Prostate gland (tissue), 2 donors: ENCODE data around the gene HNRNPL. TPM values are rescaled to one million over a fixed set of nuclear protein-coding genes. Genes with fewer than 3 reads are reported as not detected.

Experiments
- DNase-seq: peaks from one replicate; pipeline ENCODE4 v3.0.0-alpha.2; 2019; ENCODE audit warnings: low spot score
- H3K27ac ChIP-seq, 2 donors: fragments of 200-600 bp; sonication (generic); 2 replicates each; pipeline ENCODE4 v1.5.1; 2017 to 2019
- H3K27me3 ChIP-seq: fragments of 200-600 bp; sonication (generic); replicated peaks from 2 replicates; pipeline ENCODE4 v1.5.1; 2019; ENCODE audit not compliant: insufficient read depth
- H3K36me3 ChIP-seq, 2 donors: fragments of 200-600 bp; sonication (generic); 1 replicate in 1 of 2; 2 replicates in 1 of 2; pipeline versions ENCODE4 v1.5.1 to v1.8.1; 2017 to 2019
- H3K4me1 ChIP-seq: fragments of 200-600 bp; sonication (generic); replicated peaks from 2 replicates; pipeline ENCODE4 v1.5.1; 2019
- H3K4me3 ChIP-seq, 2 donors: fragments of 200-600 bp; sonication (generic); 2 replicates each; pipeline ENCODE4 v1.5.1; 2017 to 2019
- H3K9me3 ChIP-seq: fragments of 200-600 bp; sonication (generic); 2 replicates; pipeline ENCODE4 v1.5.1; 2017
- POLR2A ChIP-seq: fragments of 450-650 bp; IDR thresholded peaks from one replicate; pipeline ENCODE4 v1.6.1; 2016; ENCODE audit warnings: antibody characterized with exemption, mild to moderate bottlenecking
- POLR2AphosphoS5 ChIP-seq: sonication (generic); formaldehyde crosslinking; IDR thresholded peaks from one replicate; pipeline ENCODE4 v1.6.1; 2017; ENCODE audit warnings: antibody characterized with exemption
- WGBS: methylation state at CpG from one replicate; pipeline ENCODE4 v1.1.5; 2018; 5-methylcytosine and 5-hydroxymethylcytosine counted together
- intact Hi-C: fragments of 100-400 bp; cut with DNase I; formaldehyde crosslinking; loops from one replicate; pipeline ENCODE4 v1.14.2; 2022
- total RNA-seq, 2 donors: library from RNA; depleted of rRNA; stranded (reverse); fragments of >200 nt; gene quantifications; one replicate each; pipeline ENCODE4 v1.1.0, GENCODE V29; 2016
- TF ChIP-seq, protein P1 (sequence below), 4 experiments: fragments of 200-600 bp in 2 of 4; fragments of 450-650 bp in 2 of 4; sonication (generic) in 2 of 4; IDR thresholded peaks; 1 replicate in 3 of 4; 2 replicates in 1 of 4; pipeline ENCODE4 v1.5.1; 2016 to 2019; ENCODE audit warnings: antibody characterized with exemption in 4 of 4, mild to moderate bottlenecking in 2 of 4, moderate library complexity in 2 of 4

Gene HNRNPL
- total RNA-seq, 2 donors from 2014 or later = 210 to 231 TPM

DNA sequence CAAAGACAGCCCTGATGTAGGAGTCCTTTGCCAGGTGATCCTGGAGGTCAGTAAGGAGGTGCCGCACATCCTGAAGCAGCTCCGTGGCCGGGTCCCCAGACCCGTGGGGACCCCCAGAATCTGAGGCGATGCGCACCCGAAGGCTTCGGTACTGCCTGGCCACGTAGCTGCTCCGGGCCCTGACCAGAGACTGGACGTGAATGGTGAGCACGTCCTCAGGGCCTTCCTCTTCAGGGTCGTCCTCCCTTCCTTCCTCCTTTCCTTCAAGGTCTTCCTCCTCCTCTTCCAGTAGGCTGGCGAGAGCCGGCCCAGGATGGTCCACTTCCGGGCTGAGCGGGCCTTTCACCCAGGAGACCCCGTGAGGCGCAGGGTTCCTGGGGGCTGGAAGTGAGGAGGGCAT is 20.8 kb upstream of the HNRNPL start:
- no peak overlapping the region for H3K27ac ChIP-seq
- H3K36me3 ChIP-seq = no peaks in the 10 kb centered on the region
- intact Hi-C loops = no loop called here
- H3K4me1 ChIP-seq = peaks cover 2% of the 10 kb centered on the region
- no peak for DNase-seq
- WGBS = 92% methylated on average over 19 of the region's 19 CpGs
- no peaks in the 10 kb centered on the region for H3K9me3 ChIP-seq
- H3K4me3 ChIP-seq = no peak overlapping the region
- TF ChIP-seq POLR2AphosphoS5 = no peak
- TF ChIP-seq, protein P1, sequence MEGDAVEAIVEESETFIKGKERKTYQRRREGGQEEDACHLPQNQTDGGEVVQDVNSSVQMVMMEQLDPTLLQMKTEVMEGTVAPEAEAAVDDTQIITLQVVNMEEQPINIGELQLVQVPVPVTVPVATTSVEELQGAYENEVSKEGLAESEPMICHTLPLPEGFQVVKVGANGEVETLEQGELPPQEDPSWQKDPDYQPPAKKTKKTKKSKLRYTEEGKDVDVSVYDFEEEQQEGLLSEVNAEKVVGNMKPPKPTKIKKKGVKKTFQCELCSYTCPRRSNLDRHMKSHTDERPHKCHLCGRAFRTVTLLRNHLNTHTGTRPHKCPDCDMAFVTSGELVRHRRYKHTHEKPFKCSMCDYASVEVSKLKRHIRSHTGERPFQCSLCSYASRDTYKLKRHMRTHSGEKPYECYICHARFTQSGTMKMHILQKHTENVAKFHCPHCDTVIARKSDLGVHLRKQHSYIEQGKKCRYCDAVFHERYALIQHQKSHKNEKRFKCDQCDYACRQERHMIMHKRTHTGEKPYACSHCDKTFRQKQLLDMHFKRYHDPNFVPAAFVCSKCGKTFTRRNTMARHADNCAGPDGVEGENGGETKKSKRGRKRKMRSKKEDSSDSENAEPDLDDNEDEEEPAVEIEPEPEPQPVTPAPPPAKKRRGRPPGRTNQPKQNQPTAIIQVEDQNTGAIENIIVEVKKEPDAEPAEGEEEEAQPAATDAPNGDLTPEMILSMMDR (IDR thresholded peaks at IDR 0.05) = no peak
- H3K27me3 ChIP-seq = no peaks in the 10 kb centered on the region

DNA sequence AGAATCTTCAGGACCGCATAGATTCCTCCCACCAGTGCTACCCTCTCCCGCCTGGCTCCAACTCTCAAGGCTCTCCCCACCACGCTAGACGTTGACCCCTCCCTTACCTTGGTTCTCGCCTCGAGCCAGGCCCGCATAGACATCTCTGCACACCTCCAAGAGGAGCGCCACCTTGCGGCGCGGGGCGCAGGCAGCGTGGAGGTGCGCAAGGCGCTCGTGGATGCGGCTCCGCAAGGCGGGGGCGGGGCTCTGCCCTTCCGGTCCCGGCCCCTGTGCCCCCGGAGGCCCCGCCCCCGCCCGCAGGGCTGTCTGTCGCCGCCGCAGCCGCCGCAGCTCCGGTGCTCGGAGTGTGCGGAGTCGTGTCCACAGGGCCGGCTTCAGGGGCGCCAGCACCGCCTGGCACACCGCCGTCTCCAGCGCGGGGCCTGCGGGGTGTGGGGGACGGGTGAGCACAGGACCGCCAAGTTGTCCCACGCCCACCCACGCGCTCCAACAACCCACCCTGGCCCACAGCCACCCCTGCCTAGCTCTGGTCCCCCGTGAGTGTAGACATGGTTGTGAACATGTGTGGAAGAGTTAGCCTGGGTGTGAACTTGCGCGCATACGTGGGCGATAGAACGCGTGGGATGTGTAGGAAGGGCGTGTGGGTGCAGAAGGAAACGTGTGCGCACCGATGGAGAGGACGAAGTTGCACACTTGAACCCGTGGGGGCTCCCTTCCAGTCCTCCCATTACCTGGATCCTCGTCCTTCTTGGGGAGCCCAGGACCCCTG is 20.2 kb upstream of the HNRNPL start:
- intact Hi-C loops = no loop called here
- H3K4me3 ChIP-seq = peak overlapping the region; percentile 30 to 41
- TF ChIP-seq POLR2A (no peak), POLR2AphosphoS5 (peak; percentile 63)
- TF ChIP-seq, protein P1 (IDR thresholded peaks at IDR 0.05) = peak; percentile 72 to 89 (median 86)
- no peaks in the 10 kb centered on the region for H3K36me3 ChIP-seq
- peak overlapping the region in 1 of 2 donors; percentile 30 for H3K27ac ChIP-seq
- H3K4me1 ChIP-seq = peaks cover 2% of the 10 kb centered on the region
- H3K9me3 ChIP-seq = no peaks in the 10 kb centered on the region
- H3K27me3 ChIP-seq = no peaks in the 10 kb centered on the region
- DNase-seq = peak; percentile 71
- 27% methylated on average over 45 of the region's 62 CpGs for WGBS

DNA sequence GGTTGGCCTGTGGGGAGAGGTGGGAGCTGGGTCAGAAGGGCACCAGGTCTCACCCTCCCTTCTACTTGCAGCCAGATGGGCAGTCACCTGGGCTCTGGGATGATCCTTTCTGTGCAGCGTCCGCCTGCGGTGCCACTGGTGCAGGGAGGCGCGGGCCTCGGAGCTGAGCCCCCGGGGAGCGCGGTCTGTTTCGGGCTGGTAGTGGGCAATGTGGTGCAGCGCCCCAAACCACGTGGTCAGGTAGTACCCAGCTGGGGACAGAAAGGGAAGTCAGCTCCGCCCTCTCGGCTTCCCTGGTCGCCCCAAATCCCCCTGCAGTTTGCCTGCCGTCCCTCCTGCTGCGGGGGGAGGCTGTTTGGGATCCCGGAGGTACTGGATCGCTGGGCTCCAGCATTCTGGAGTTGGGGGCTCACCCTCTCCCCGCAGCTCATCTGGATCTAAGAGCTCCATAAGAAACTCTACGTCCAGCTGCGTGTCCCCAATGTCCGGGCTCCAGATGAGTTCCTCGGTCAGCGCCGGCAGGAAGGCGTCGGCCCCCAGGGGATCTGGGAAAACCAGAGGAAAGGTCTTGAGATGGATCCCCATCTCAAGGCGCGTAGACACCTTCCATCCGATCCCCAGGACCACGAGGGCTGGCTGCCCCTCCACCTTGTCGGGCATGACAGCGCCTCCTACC is 19.5 kb upstream of the HNRNPL start:
- no peaks in the 10 kb centered on the region for H3K36me3 ChIP-seq
- peaks cover 2% of the 10 kb centered on the region for H3K4me1 ChIP-seq
- H3K4me3 ChIP-seq = peak overlapping the region; percentile 30 to 41
- no peak for DNase-seq
- no peaks in the 10 kb centered on the region for H3K27me3 ChIP-seq
- intact Hi-C loops = no loop called here
- peak overlapping the region in 1 of 2 donors; percentile 30 for H3K27ac ChIP-seq
- TF ChIP-seq, protein P1 (IDR thresholded peaks at IDR 0.05) = no peak
- TF ChIP-seq POLR2A = no peak
- no peak for TF ChIP-seq POLR2AphosphoS5
- H3K9me3 ChIP-seq = no peaks in the 10 kb centered on the region
- 9% methylated on average over 31 of the region's 34 CpGs for WGBS

DNA sequence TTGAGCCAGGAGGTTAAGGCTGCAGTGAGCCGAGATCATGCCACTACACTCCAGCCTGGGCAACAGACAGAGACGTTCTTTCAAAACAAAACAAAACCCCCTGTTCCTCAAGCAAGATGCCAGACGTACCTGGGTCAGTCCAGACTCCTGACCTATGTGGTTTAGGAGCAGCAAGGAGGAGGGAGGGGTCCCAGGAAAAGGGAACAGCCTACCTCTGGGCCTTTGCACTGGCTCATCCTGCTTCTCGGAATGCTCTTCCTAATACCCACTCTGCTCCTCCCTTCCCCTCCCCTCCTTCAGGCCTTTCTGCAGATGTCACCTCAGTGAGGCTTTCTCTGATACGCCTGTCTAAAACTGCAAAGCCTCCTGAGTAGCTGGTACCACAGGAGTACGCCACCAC is 18.8 kb upstream of the HNRNPL start:
- H3K27me3 ChIP-seq = no peaks in the 10 kb centered on the region
- peaks cover 2% of the 10 kb centered on the region for H3K4me1 ChIP-seq
- H3K4me3 ChIP-seq = no peak overlapping the region
- no peak for TF ChIP-seq POLR2A
- TF ChIP-seq, protein P1 (IDR thresholded peaks at IDR 0.05) = no peak
- no peak for TF ChIP-seq POLR2AphosphoS5
- DNase-seq = no peak
- no peak overlapping the region for H3K27ac ChIP-seq
- H3K9me3 ChIP-seq = no peaks in the 10 kb centered on the region
- 94% methylated on average over 6 of the region's 6 CpGs for WGBS
- intact Hi-C loops = no loop called here
- H3K36me3 ChIP-seq = no peaks in the 10 kb centered on the region
